Activated CD4-positive, CD25-positive, alpha-beta regulatory T cell treated with anti-CD3 and anti-CD28 coated beads, Interleukin-2, amount 50 U/mL, for 16 hours (primary cell): ENCODE data around the gene TNFSF8.

Experiments used
- DNase-seq: peaks from one replicate; pipeline ENCODE4 v3.0.0-alpha.2; 2020; ENCODE audit warnings: low read depth, low spot score

The TNFSF8 gene

GRCh38 chr9:114930056-114930812, at the start of gene TNFSF8:
Gene TNFSF8 (minus strand): TSS chr9:114930591. CDS start chr9:114930303, 288 bp downstream.
- DNase-seq = peak; percentile 41

- no peak for DNase-seq
Measured at GRCh38 chr9:114973216-114973615, 42.8 kb upstream of the TNFSF8 start.

- DNase-seq = no peak
Measured at GRCh38 chr9:114972510-114973136, 42.2 kb upstream of the TNFSF8 start.

- no peak for DNase-seq
Measured at GRCh38 chr9:114969269-114969668, 38.9 kb upstream of the TNFSF8 start.

- DNase-seq = no peak
Measured at GRCh38 chr9:114968671-114969070, 38.3 kb upstream of the TNFSF8 start.

GRCh38 chr9:114965564-114965963, 35.2 kb upstream of the TNFSF8 start:
- no peak for DNase-seq

GRCh38 chr9:114962809-114963208, 32.4 kb upstream of the TNFSF8 start:
- no peak for DNase-seq

- no peak for DNase-seq
Measured at GRCh38 chr9:114960276-114960675, 29.9 kb upstream of the TNFSF8 start.

GRCh38 chr9:114958844-114959235, 28.4 kb upstream of the TNFSF8 start:
- DNase-seq = no peak

GRCh38 chr9:114958021-114958843, 27.8 kb upstream of the TNFSF8 start:
- no peak for DNase-seq

- DNase-seq = no peak
Measured at GRCh38 chr9:114957558-114957957, 27.2 kb upstream of the TNFSF8 start.

GRCh38 chr9:114954956-114955582, 24.7 kb upstream of the TNFSF8 start:
- no peak for DNase-seq

- DNase-seq = no peak
Measured at GRCh38 chr9:114953959-114954358, 23.6 kb upstream of the TNFSF8 start.

- no peak for DNase-seq
Measured at GRCh38 chr9:114953046-114953445, 22.7 kb upstream of the TNFSF8 start.

- DNase-seq = no peak
Measured at GRCh38 chr9:114950761-114951160, 20.4 kb upstream of the TNFSF8 start.

GRCh38 chr9:114947058-114947457, 16.7 kb upstream of the TNFSF8 start:
- DNase-seq = no peak

- DNase-seq = no peak
Measured at GRCh38 chr9:114945616-114946412, 15.4 kb upstream of the TNFSF8 start.

- DNase-seq = no peak
Measured at GRCh38 chr9:114941376-114941775, 11.0 kb upstream of the TNFSF8 start.

- DNase-seq = no peak
Measured at GRCh38 chr9:114938687-114939575, 8.5 kb upstream of the TNFSF8 start.

- no peak for DNase-seq
Measured at GRCh38 chr9:114937516-114937915, 7.1 kb upstream of the TNFSF8 start.
